ENCODE results near the gene TRAP1. TPM values are rescaled to one million over a fixed set of nuclear protein-coding genes. Genes with fewer than 3 reads are reported as not detected.

TRAP1 gene
- total RNA-seq, 3 donors from 2014 or later: 56.9 to 94.5 (median 69.1) TPM

GRCh38 chr16:3737181-3737580, 19.9 kb upstream of the TRAP1 start:
- peaks cover 21% of the 10 kb centered on the region for H3K36me3 ChIP-seq (ENCODE audit: low read depth)

GRCh38 chr16:3736116-3736515, 18.8 kb upstream of the TRAP1 start:
- no peak for ATAC-seq
- Histone ChIP-seq H3K36me3 (ENCODE audit: low read depth) (peaks cover 24% of the 10 kb centered on the region), H3K4me3 (no peak overlapping the region), H3K9me3 (no peaks in the 10 kb centered on the region), H3K4me1 (ENCODE audit: low read depth) (no peaks in the 10 kb centered on the region)
- no peak for TF ChIP-seq CTCF (IDR thresholded peaks at IDR 0.05)
- intact Hi-C loops (cut with DNase I, micrococcal nuclease): no loop called here
- no peak for DNase-seq

More at GRCh38 chr16:3737181-3737580, 19.9 kb upstream of the TRAP1 start:
- no peak for ATAC-seq
- no peak for DNase-seq
- no peak for TF ChIP-seq CTCF (IDR thresholded peaks at IDR 0.05)
- intact Hi-C loops (cut with DNase I, micrococcal nuclease): no loop called here
- no peak overlapping the region for H3K4me3 ChIP-seq
- no peaks in the 10 kb centered on the region for H3K9me3 ChIP-seq
- H3K4me1 ChIP-seq (ENCODE audit: low read depth): no peaks in the 10 kb centered on the region

GRCh38 chr16:3735541-3735940, 18.2 kb upstream of the TRAP1 start:
- H3K4me3 ChIP-seq: no peak overlapping the region
- ATAC-seq (no peak), DNase-seq (no peak)
- intact Hi-C loops (cut with DNase I, micrococcal nuclease): no loop called here
- no peaks in the 10 kb centered on the region for H3K9me3 ChIP-seq
- H3K4me1 ChIP-seq (ENCODE audit: low read depth): no peaks in the 10 kb centered on the region
- TF ChIP-seq CTCF (IDR thresholded peaks at IDR 0.05): no peak
- peaks cover 24% of the 10 kb centered on the region for H3K36me3 ChIP-seq (ENCODE audit: low read depth)

GRCh38 chr16:3734758-3735221, 17.5 kb upstream of the TRAP1 start:
- ATAC-seq (no peak), DNase-seq (no peak)
- peaks cover 22% of the 10 kb centered on the region for H3K36me3 ChIP-seq (ENCODE audit: low read depth)
- no peak overlapping the region for H3K4me3 ChIP-seq
- intact Hi-C loops (cut with DNase I, micrococcal nuclease): no loop called here
- no peak for TF ChIP-seq CTCF (IDR thresholded peaks at IDR 0.05)
- H3K9me3 ChIP-seq: no peaks in the 10 kb centered on the region
- no peaks in the 10 kb centered on the region for H3K4me1 ChIP-seq (ENCODE audit: low read depth)

GRCh38 chr16:3734084-3734757, 16.9 kb upstream of the TRAP1 start:
- DNase-seq (no peak), ATAC-seq (no peak)
- TF ChIP-seq CTCF (IDR thresholded peaks at IDR 0.05): no peak
- Histone ChIP-seq H3K4me1 (ENCODE audit: low read depth) (no peaks in the 10 kb centered on the region), H3K4me3 (no peak overlapping the region), H3K9me3 (no peaks in the 10 kb centered on the region), H3K36me3 (ENCODE audit: low read depth) (peaks cover 24% of the 10 kb centered on the region)
- intact Hi-C loops (cut with DNase I, micrococcal nuclease): no loop called here
